Left ventricle myocardium inferior (tissue), 1 donor: ENCODE measurements around the gene NBDY. TPM values are rescaled to one million over a fixed set of nuclear protein-coding genes. Genes with fewer than 3 reads are reported as not detected.

ENCODE experiments used
- DNase-seq: peaks from one replicate; pipeline ENCODE4 v3.0.0-alpha.2; 2020
- H3K27ac ChIP-seq: fragments of 200-600 bp; replicated peaks from 2 replicates; pipeline ENCODE4 v1.8.0; 2021
- H3K27me3 ChIP-seq: fragments of 200-600 bp; 2 replicates; pipeline ENCODE4 v1.8.0; 2021; ENCODE audit warnings: low read depth
- H3K36me3 ChIP-seq: fragments of 200-600 bp; 2 replicates; pipeline ENCODE4 v1.8.0; 2021
- H3K4me1 ChIP-seq: fragments of 200-600 bp; 2 replicates; pipeline ENCODE4 v1.8.0; 2021
- H3K4me3 ChIP-seq: fragments of 200-600 bp; 2 replicates; pipeline ENCODE4 v1.8.0; 2021; ENCODE audit warnings: mild to moderate bottlenecking, moderate library complexity
- H3K9me3 ChIP-seq: fragments of 200-600 bp; replicated peaks from 2 replicates; pipeline ENCODE4 v1.8.0; 2021
- intact Hi-C: fragments of 100-400 bp; cut with micrococcal nuclease; formaldehyde crosslinking; loops from one replicate; pipeline ENCODE4 v1.11.0; 2022
- total RNA-seq: library from RNA; stranded (reverse); fragmentation: NEBNext Ultra II Directional; extraction: Animal tissue kit (Norgen Biotek cat#: 25700); gene quantifications from one replicate; pipeline ENCODE4 v1.2.1, GENCODE V29; 2021
- TF ChIP-seq, protein P1 (sequence below): fragments of 200-600 bp; IDR thresholded peaks from 2 replicates; pipeline ENCODE4 v1.8.0; 2021; ENCODE audit warnings: antibody characterized with exemption, mild to moderate bottlenecking, borderline replicate concordance
- donor health status: DM: no; HTN: yes; CAD: no; lungs with severe emphysema.

The NBDY gene
- total RNA-seq, 1 donor from 2014 or later: 26.5 TPM

DNA sequence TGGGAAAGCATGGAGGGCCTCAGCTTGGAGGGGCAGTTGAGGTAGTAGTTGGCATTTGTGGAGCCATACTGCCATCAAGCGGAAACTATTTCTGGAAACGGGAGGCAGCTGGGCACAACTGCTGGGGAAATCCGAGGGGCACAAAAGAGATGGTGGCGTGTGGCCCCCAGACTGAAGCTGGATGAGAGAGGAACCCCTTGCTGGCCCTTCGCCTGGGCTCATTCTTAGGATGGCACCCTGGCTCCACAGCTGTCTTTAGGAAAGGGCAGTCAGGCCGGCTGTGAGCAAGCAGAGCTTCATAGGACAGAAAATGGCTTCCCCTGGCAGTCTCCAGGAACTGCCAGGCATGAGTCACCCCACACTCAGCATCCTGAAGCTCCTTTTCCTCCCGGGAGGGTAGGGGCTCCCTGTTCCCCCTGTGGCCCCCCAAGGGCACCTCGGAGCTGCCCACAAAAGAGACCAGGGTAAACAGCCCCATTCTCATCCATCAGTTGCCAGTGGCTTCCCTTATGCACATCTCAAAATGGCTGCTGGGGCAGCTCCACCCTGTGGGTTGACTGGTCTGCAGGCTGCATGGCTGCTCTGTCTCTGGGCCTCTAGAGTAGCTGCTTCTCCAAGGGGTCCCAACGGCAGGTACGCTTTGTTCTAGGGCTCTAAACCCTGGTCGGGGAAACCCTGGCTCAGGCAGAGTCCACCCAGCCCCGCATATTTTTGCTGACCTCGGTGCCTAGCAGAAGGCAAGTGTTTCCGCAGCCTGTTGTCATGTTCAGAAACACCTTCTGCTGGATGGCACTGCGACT, 64.7 kb downstream of the NBDY start:
- intact Hi-C loops: no loop called here
- H3K27me3 ChIP-seq: no peaks in the 10 kb centered on the region
- no peak overlapping the region for H3K27ac ChIP-seq
- H3K4me3 ChIP-seq: no peak overlapping the region
- H3K36me3 ChIP-seq: no peaks in the 10 kb centered on the region
- no peaks in the 10 kb centered on the region for H3K9me3 ChIP-seq
- DNase-seq: no peak
- peaks cover 7% of the 10 kb centered on the region for H3K4me1 ChIP-seq
- TF ChIP-seq, protein P1, sequence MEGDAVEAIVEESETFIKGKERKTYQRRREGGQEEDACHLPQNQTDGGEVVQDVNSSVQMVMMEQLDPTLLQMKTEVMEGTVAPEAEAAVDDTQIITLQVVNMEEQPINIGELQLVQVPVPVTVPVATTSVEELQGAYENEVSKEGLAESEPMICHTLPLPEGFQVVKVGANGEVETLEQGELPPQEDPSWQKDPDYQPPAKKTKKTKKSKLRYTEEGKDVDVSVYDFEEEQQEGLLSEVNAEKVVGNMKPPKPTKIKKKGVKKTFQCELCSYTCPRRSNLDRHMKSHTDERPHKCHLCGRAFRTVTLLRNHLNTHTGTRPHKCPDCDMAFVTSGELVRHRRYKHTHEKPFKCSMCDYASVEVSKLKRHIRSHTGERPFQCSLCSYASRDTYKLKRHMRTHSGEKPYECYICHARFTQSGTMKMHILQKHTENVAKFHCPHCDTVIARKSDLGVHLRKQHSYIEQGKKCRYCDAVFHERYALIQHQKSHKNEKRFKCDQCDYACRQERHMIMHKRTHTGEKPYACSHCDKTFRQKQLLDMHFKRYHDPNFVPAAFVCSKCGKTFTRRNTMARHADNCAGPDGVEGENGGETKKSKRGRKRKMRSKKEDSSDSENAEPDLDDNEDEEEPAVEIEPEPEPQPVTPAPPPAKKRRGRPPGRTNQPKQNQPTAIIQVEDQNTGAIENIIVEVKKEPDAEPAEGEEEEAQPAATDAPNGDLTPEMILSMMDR: no peak

DNA sequence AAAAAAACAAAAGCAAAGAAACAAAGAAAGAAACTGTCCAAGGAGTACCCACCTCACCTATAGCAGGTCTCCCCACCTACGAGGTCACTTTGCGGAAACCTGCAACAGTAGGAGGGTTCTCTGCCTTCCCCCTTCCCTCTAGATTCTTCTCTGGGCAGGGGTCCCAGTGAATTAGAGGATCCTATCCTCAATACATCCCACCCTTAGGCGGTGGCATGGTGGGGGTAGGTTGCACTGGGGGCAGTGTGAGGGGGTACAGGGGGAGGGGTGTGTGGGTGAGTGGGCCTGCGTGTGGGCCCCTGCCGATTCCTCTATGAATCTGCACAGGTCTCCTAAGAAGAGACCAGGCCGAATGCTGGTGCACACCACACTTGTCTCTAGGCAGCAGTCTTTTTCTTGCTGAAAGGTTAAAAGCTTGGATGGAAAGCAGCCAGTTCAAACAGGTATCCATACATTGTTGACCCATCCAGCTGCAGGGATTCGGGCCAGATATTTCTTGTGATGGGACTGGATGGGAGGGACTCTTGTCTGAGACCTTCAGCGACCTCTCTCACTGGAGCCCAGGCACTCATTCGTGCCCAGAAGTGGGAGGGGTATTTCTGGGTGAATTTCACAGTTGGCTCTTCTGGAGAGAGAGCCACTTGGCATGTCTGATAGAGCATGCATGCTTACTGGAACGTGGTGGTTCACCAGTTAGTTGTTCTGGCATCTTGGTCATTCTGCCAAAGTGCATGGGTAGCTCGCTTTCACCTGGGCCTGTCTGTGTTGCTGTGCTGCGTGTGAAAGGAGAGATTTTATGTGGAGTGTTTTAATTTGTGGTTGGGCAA, 65.6 kb downstream of the NBDY start:
- Histone ChIP-seq H3K4me3 (no peak overlapping the region), H3K4me1 (peaks cover 7% of the 10 kb centered on the region), H3K9me3 (no peaks in the 10 kb centered on the region), H3K36me3 (no peaks in the 10 kb centered on the region), H3K27me3 (no peaks in the 10 kb centered on the region), H3K27ac (no peak overlapping the region)
- DNase-seq: no peak
- TF ChIP-seq, protein P1: no peak
- intact Hi-C loops: no loop called here

DNA sequence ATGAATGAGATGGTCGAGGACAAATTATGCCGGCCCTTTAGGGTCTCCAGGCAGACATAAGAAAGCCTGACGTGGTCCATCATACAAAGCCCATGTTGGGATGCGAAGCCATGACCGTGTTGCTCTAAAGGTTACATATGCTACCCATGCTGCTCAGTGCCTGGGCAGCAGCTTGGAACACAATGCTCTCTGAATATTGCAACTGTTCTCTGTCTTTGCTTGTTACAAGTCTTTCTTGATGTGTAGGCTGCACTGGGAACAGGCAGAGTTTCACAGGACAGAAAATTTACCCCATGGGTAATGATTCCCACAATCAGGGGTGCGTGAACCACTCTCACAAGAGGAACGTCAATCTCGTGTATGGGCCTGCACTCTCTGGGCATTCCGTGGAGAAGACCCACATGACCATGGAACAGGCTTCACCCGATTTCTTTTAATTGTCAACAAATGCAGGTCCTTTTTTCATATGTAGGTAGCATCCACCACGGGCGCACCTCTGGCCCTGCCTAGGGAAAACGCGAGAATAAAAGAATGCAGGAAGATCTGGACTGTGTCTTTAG, 66.3 kb downstream of the NBDY start:
- peaks cover 9% of the 10 kb centered on the region for H3K4me1 ChIP-seq
- H3K4me3 ChIP-seq: no peak overlapping the region
- TF ChIP-seq, protein P1: no peak
- H3K27ac ChIP-seq: no peak overlapping the region
- intact Hi-C loops: no loop called here
- no peaks in the 10 kb centered on the region for H3K27me3 ChIP-seq
- no peaks in the 10 kb centered on the region for H3K36me3 ChIP-seq
- no peaks in the 10 kb centered on the region for H3K9me3 ChIP-seq
- DNase-seq: no peak

DNA sequence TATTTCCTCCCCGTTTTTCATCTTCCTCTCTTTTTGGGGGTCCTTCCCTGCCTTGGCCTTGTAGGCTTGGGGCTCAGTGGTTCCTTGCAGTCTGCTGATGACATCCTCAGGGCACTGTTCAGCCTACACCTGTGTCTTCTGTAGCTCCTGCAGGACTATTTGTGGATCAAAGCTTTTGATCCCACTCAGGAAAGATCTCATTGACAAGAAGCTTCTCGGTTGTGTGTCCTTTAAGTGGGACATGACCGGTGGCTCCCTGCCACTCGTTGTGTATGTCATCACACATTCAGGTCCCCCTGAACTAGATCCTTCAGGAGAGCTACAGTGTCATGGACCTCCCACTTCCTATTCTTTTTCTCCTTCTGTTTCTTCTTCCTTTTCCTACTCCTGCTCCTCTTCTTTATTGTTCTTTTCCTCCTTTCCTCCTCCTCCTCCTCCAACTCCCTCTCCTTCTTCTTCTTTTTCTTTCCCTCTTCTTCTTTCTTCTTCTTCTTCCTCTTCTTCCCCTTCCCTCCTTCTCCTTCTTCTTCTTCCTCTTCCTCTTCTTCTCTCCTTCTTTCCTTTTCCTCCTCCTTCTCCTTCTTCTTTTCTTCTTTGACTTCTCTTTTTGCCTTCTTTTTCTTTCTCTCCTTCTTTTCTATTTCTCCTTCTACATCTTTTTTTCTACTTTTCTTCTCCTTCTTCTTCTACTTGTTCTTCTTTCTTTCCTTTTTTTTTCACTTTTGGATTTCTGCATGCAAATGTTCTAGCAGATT, 67.8 kb downstream of the NBDY start:
- Histone ChIP-seq H3K4me3 (no peak overlapping the region), H3K27ac (no peak overlapping the region), H3K36me3 (no peaks in the 10 kb centered on the region), H3K9me3 (no peaks in the 10 kb centered on the region), H3K27me3 (no peaks in the 10 kb centered on the region), H3K4me1 (peaks cover 12% of the 10 kb centered on the region)
- TF ChIP-seq, protein P1: no peak
- DNase-seq: no peak
- intact Hi-C loops: no loop called here
